IPS-18a (cell line): ENCODE results near the gene FRMPD2.

ENCODE experiments used
- H3K27ac ChIP-seq: one replicate; pipeline ENCODE4 v1.5.1; 2013; ENCODE audit warnings: low read length
- H3K27me3 ChIP-seq: one replicate; pipeline ENCODE4 v1.6.1; 2013; ENCODE audit warnings: mild to moderate bottlenecking, low read length; ENCODE audit not compliant: control insufficient read depth, insufficient read depth
- H3K36me3 ChIP-seq: one replicate; pipeline ENCODE4 v1.6.1; 2013; ENCODE audit warnings: low read depth, low read length; ENCODE audit not compliant: control insufficient read depth
- H3K4me1 ChIP-seq: one replicate; pipeline ENCODE4 v1.6.1; 2013; ENCODE audit warnings: low read depth, low read length; ENCODE audit not compliant: control insufficient read depth
- H3K4me3 ChIP-seq: one replicate; pipeline ENCODE4 v1.5.1; 2013; ENCODE audit warnings: low read length
- H3K9ac ChIP-seq: one replicate; pipeline ENCODE4 v1.6.1; 2013; ENCODE audit warnings: mild to moderate bottlenecking, low read length, moderate library complexity
- H3K9me3 ChIP-seq: one replicate; pipeline ENCODE4 v1.6.1; 2013; ENCODE audit warnings: low read depth, low read length; ENCODE audit not compliant: control insufficient read depth

FRMPD2 gene

DNA sequence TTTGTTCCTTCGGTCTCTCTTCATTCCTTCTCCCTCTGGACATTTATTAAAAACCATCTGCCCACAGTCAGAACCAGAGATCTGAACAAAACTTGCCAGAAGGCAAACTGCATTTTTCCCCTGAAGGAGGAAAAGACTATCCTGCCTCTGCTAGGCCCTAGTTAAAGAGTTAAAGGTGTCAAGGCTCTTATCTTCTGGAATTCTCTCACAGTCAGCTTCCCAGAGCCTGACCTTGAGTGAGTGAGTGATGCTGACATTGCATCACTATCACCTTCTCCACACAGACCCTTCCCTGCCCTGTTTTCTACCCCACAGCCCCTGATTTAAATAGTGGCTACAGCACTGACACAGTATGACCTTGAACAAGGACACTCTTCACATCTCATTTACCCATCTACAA, 16.4 kb downstream of the FRMPD2 start:
- Histone ChIP-seq H3K36me3 (no peaks in the 10 kb centered on the region), H3K27ac (no peak overlapping the region), H3K27me3 (no peaks in the 10 kb centered on the region), H3K4me3 (no peak overlapping the region), H3K9ac (no peak overlapping the region), H3K4me1 (no peaks in the 10 kb centered on the region), H3K9me3 (no peaks in the 10 kb centered on the region)

DNA sequence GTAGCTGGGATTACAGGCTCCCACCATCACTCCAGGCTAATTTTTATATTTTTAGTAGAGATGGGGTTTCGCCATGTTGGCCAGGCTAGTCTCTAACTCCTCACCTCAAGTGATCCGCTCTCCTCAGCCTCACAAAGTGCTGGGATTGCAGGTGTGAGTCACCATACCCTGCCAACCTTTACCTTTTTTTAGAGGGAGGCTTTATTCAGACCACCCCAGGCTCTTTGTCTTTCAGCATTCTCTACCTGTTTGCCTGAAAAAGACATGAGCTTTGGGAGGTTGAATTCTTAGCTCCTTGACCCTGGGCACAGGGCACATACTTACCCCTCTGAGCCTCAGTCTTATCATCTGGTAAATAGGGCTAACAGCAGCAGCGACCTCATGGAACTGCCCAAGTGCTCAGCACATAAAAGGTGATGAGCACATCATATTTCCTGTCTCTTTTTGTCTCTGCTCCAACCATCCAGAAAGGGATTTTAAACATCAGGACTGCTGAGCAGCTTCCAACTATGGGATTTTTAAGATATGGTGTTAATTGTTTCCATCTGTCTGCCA, 17.0 kb downstream of the FRMPD2 start:
- H3K4me3 ChIP-seq = no peak overlapping the region
- H3K4me1 ChIP-seq = peaks cover 3% of the 10 kb centered on the region
- H3K9me3 ChIP-seq = no peaks in the 10 kb centered on the region
- H3K9ac ChIP-seq = no peak overlapping the region
- H3K27me3 ChIP-seq = no peaks in the 10 kb centered on the region
- H3K36me3 ChIP-seq = no peaks in the 10 kb centered on the region
- H3K27ac ChIP-seq = no peak overlapping the region

DNA sequence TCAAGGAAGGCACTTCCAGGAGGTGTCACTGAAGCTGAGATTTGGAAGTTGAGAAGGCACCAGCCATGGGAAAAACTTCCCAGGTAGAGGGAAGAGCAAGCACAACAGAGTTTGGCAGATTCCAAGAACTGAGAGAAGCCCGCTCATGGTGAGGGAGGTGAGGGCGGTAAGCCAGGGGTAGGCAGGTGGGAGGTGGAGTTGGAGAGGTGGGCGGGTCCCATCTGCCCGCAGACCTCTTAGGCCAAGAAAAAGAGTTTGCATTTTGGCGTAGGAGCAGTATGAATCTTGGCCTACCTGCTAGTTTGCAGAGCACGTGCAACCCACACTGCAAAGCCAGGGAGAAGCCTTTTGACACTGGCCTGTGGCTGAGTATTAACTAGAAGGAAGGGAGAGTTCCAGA, 18.8 kb downstream of the FRMPD2 start:
- Histone ChIP-seq H3K27ac (no peak overlapping the region), H3K36me3 (no peaks in the 10 kb centered on the region), H3K9ac (no peak overlapping the region), H3K27me3 (no peaks in the 10 kb centered on the region), H3K4me1 (peaks cover 16% of the 10 kb centered on the region), H3K4me3 (no peak overlapping the region), H3K9me3 (no peaks in the 10 kb centered on the region)

DNA sequence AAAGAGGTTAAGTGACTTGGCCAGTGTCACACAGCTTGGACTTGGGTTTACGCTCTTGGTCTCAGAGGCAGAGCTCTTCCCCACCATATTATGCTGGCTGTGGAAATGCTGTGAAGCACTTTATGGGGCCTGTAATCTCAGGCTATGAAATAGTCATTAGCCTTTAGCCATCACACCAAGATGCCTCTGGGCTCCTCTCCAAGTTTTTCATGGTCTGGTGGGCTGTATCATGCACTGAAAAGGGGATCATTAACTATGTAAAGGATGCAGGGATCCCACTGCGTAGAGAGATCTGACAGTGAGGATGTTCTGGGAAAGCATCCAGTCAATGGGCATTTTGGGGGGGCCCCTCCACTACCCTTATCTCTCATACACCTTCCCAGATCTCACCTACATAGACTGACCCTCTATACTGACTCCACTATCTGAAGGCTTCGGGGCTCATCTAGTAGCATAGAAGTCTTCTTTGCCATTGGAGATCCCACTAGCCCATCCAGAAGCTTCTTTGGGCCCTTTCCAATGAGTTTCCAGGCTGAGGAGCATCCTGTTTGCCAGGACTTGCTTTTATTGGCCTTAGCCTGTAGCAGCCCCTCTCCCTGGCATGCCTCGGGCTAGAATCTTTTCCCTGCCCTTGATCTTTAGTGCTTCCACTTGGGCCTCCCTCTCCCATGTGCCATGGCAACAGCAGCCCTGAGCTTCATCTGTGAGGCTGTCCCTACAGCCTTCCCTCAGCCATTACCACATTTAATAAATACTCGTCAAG, 19.6 kb downstream of the FRMPD2 start:
- Histone ChIP-seq H3K36me3 (no peaks in the 10 kb centered on the region), H3K9ac (no peak overlapping the region), H3K27me3 (no peaks in the 10 kb centered on the region), H3K9me3 (no peaks in the 10 kb centered on the region), H3K4me1 (peaks cover 16% of the 10 kb centered on the region), H3K4me3 (no peak overlapping the region), H3K27ac (no peak overlapping the region)

DNA sequence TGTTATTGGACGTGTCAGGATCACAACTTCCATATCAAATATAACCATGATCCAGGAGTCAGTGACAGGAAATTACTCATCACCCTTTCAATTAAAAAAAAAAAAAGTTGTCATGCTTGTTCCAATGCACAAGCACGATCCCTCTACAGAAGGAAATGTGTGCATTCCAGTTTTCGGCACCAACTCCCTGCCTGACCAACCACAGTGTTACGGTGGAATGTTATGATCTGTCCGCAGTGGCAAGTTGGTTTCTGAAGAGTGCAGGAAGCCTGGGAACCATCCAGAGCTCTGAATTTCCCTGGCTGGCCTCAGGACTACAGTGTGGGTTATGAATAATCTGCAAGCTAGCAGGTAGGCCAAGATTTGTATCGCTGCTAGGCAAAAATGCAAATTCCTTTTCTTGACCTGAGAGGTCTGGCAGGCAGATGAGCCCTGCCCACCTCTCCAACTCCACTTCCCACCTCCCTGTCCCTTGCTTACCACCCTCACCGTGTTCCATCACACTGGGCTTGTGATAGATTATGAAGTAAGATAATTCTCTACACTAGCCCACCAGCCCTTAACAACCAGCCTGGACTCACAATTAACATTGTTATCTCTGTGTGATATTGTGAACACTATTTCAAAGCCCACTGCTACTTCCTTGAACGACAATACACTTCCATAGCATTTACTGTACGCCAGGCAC, 20.4 kb downstream of the FRMPD2 start:
- Histone ChIP-seq H3K27me3 (no peaks in the 10 kb centered on the region), H3K4me1 (peaks cover 16% of the 10 kb centered on the region), H3K36me3 (no peaks in the 10 kb centered on the region), H3K4me3 (no peak overlapping the region), H3K27ac (no peak overlapping the region), H3K9ac (no peak overlapping the region), H3K9me3 (no peaks in the 10 kb centered on the region)

DNA sequence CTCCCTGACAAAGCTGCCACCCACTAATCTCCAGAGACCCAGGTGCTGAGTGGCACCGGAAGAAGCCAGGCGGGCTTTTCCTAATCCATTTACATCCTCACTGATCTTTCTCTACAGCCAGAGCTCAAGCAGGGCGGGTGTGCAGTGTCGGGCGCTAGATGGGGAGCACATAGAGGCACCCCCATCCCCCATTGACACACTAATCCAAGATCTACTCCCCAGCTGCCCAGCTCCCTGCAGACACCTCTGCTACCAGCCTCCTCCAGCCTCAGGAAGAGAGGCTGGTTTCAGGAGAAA, 22.2 kb downstream of the FRMPD2 start:
- H3K36me3 ChIP-seq = no peaks in the 10 kb centered on the region
- H3K9me3 ChIP-seq = no peaks in the 10 kb centered on the region
- H3K9ac ChIP-seq = no peak overlapping the region
- H3K4me1 ChIP-seq = peaks cover 16% of the 10 kb centered on the region
- no peak overlapping the region for H3K27ac ChIP-seq
- H3K4me3 ChIP-seq = no peak overlapping the region
- no peaks in the 10 kb centered on the region for H3K27me3 ChIP-seq

DNA sequence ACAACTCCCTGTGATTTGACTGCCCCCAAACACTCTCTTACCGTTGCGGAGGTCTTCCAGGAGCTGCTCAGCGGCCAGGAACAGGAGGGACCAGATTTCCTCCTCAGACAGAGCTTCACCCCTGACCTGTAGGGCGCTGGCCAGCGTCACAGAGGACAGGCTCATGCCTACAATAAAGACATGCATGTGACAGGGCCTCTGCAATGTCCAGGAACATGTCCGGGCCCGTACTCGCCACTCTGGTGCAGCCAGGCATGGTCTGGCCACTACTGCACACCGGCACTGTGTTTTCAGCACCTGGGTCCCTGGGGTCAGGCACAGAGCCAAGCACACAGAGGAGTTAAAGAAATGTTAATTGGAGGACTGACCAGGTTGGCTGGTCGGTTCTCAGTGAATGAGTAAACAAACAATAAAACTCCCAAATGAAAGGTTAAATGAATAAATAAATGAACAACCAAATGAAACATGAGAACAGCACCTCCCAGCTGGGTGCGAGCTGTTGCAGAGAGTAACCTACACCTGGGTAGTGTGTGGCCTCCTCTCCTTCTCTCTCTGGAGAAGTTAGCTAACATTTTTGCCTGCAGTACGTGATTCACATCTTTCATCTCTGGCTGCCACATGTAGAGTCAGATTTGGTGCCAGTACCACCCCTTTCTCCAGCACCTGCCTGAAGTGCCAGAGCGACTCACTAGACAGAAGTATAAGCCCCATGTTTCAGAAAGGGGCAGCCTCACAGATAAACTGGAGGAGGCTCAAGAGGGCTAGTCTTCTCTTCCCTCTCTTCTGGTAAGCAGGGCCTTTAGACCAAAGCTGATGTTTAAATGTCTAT, 22.8 kb downstream of the FRMPD2 start:
- Histone ChIP-seq H3K9me3 (no peaks in the 10 kb centered on the region), H3K9ac (no peak overlapping the region), H3K4me1 (peaks cover 16% of the 10 kb centered on the region), H3K27me3 (no peaks in the 10 kb centered on the region), H3K36me3 (no peaks in the 10 kb centered on the region), H3K4me3 (no peak overlapping the region), H3K27ac (no peak overlapping the region)

DNA sequence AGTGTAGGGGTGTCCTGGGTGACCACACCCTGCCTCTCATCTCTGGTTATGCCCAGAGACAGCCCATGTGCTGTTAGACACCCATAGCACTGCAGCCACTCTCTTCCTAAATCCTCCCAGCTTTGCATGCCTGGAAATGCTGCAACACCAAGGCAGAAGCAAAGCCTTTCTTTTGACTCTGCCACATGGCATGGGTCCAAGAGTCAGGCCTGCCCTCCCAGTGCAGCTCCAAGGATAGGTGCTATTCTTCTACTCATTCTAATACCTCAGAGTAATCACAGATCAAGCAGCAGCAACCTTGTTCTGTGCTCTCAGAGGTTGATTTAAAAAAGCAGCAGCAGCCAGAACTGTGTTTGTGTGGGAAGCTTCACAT, 23.4 kb downstream of the FRMPD2 start:
- Histone ChIP-seq H3K27ac (no peak overlapping the region), H3K9ac (no peak overlapping the region), H3K27me3 (no peaks in the 10 kb centered on the region), H3K4me1 (peaks cover 16% of the 10 kb centered on the region), H3K9me3 (no peaks in the 10 kb centered on the region), H3K4me3 (no peak overlapping the region), H3K36me3 (no peaks in the 10 kb centered on the region)

DNA sequence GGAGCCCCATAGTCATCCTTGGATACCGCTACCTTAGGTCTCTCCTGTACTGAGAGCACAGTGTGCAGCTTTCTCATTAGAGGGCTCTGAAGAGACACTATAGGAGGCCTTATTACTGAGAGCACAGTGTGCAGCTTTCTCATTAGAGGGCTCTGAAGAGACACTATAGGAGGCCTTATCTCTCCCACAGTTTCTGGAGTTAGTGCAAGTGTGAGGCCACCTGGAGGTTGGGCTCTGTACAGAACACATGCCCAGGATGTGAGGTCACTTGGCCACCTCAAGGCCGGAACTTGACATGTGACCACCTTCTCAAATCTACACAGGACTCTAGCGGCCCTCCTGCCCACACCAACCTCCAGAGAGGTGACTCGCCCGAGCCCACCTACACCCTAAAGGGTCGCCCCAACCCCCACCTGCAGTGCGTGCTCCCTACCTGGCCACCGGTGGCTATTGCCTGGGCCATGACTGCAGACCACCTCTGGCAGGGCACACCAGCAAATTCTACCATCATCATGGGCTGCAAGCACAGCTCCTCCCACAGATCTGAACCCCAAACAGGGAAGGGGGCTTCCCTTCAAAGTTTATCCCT, 24.6 kb downstream of the FRMPD2 start:
- no peak overlapping the region for H3K27ac ChIP-seq
- peaks cover 16% of the 10 kb centered on the region for H3K4me1 ChIP-seq
- no peaks in the 10 kb centered on the region for H3K27me3 ChIP-seq
- no peak overlapping the region for H3K4me3 ChIP-seq
- H3K9me3 ChIP-seq = no peaks in the 10 kb centered on the region
- no peak overlapping the region for H3K9ac ChIP-seq
- no peaks in the 10 kb centered on the region for H3K36me3 ChIP-seq

DNA sequence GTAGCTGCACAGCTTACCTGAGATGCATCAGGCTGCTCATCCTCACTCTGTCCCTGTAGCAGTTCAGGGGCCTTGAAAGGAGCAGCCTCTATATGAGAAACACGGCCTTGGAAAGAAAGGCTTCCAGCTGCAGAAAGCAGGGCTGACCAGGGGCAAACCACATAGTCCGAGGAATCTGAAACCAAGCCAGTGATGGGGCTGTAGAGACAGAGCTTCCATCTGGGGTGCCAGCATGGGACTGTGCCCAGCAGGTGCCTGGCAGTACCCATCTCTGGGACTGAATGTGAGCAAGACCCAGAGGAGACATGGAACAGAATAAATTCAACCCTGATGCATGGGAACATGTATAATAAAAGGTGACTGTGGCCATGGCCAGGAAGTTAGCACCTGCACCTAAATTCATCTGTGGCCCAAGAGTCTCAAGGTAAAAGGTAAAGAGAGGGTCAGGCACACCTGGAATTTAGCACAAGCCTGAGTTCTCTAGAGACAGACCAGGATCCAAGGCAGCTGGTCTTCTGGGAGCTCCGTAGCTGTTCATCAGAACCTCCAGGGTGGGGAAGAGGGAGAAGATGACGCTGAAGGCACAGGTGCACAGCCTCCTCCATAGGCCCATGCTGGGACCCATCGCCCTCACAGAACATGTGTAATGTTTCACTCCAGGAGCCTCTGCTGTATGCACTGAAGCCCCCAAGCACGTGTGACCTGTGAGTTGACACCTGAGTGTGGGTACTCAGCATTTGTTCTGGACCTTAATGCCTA, 25.3 kb downstream of the FRMPD2 start:
- H3K9ac ChIP-seq = no peak overlapping the region
- no peak overlapping the region for H3K4me3 ChIP-seq
- no peaks in the 10 kb centered on the region for H3K27me3 ChIP-seq
- H3K27ac ChIP-seq = no peak overlapping the region
- H3K9me3 ChIP-seq = no peaks in the 10 kb centered on the region
- H3K4me1 ChIP-seq = peaks cover 16% of the 10 kb centered on the region
- H3K36me3 ChIP-seq = no peaks in the 10 kb centered on the region

DNA sequence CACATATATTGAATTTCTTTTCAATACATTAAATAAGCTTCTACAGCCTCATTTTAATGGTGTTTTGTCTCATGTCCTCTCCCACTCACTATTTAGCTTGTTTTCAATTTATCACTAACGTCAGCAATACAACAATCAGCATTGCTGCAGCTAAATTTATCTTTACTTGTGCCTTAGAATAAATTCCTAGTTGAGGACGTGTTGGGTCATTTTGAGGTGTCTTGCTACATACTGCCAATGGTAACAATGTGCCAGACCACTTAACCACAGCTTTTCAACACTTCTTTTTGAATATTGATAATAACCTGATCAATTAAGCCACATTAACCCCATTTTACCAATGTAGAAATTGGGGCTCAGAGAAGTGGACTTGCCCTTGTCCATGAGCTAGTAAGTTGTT, 26.0 kb downstream of the FRMPD2 start:
- H3K27ac ChIP-seq = no peak overlapping the region
- H3K9ac ChIP-seq = no peak overlapping the region
- H3K4me1 ChIP-seq = peaks cover 19% of the 10 kb centered on the region
- H3K27me3 ChIP-seq = no peaks in the 10 kb centered on the region
- no peaks in the 10 kb centered on the region for H3K36me3 ChIP-seq
- H3K9me3 ChIP-seq = no peaks in the 10 kb centered on the region
- H3K4me3 ChIP-seq = no peak overlapping the region
